Lower leg skin (tissue), 3 donors: ENCODE data around the gene SLC52A3.

Experiments
- CTCF ChIP-seq, 3 donors: fragments of 450-650 bp; IDR thresholded peaks; one replicate each; pipeline ENCODE4 v1.5.1; 2016; ENCODE audit warnings: antibody characterized with exemption in 3 of 3, mild to moderate bottlenecking in 3 of 3, moderate library complexity in 2 of 3
- POLR2A ChIP-seq, 2 donors: fragments of 450-650 bp; IDR thresholded peaks; one replicate each; pipeline ENCODE4 v1.6.1; 2016 to 2017; ENCODE audit warnings: antibody characterized with exemption in 2 of 2, mild to moderate bottlenecking in 1 of 2, moderate library complexity in 1 of 2

DNA sequence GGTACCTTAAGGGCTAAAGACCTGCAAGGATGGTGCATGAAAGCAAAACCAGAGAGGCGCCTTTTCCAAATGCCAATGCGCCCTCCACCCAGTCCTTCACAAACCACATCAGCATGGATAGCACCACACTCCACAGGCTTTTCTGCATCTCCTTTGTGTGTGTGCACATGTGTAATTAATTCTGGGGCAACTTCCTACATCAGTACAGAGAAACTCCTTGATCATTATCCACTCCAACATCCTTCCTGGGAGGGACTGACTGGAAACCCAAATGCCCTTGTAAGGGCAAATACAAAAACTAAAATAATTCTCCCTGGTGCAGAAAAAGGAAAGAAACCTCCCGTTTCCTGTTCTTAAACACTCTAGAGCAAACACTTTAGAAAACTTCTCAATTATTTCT is 10.8 kb downstream of the SLC52A3 start:
- TF ChIP-seq CTCF (IDR thresholded peaks at IDR 0.05) = no peak
- TF ChIP-seq POLR2A (IDR thresholded peaks at IDR 0.05) = no peak
